HEK293 (cell line): ENCODE measurements around the gene GRK5.

Experiments
- GLIS2 ChIP-seq: fragments of 450-650 bp; formaldehyde crosslinking; IDR thresholded peaks from 2 replicates; pipeline ENCODE4 v1.5.1; 2016; ENCODE audit warnings: missing biosample characterization, missing genetic modification characterization
- KLF1 ChIP-seq: fragments of 450-650 bp; formaldehyde crosslinking; IDR thresholded peaks from 2 replicates; pipeline ENCODE4 v1.5.1; 2016; ENCODE audit warnings: missing biosample characterization, missing genetic modification characterization
- OSR2 ChIP-seq: fragments of 450-650 bp; formaldehyde crosslinking; IDR thresholded peaks from 2 replicates; pipeline ENCODE4 v1.5.1; 2016; ENCODE audit warnings: missing biosample characterization, missing genetic modification characterization
- PATZ1 ChIP-seq: fragments of 450-650 bp; formaldehyde crosslinking; IDR thresholded peaks from 2 replicates; pipeline ENCODE4 v1.5.1; 2016; ENCODE audit warnings: missing biosample characterization, missing genetic modification characterization
- REPIN1 ChIP-seq: fragments of 450-650 bp; formaldehyde crosslinking; IDR thresholded peaks from 2 replicates; pipeline ENCODE4 v1.5.1; 2017; ENCODE audit warnings: missing biosample characterization, missing genetic modification characterization, low read depth
- SCRT1 ChIP-seq: fragments of 450-650 bp; formaldehyde crosslinking; IDR thresholded peaks from 2 replicates; pipeline ENCODE4 v1.5.1; 2016; ENCODE audit warnings: missing biosample characterization, missing genetic modification characterization, borderline replicate concordance
- SP3 ChIP-seq: fragments of 450-650 bp; formaldehyde crosslinking; IDR thresholded peaks from 2 replicates; pipeline ENCODE4 v1.5.1; 2016; ENCODE audit warnings: missing biosample characterization, missing genetic modification characterization
- WT1 ChIP-seq: fragments of 450-650 bp; formaldehyde crosslinking; IDR thresholded peaks from 2 replicates; pipeline ENCODE4 v1.5.1; 2016; ENCODE audit warnings: missing biosample characterization, missing genetic modification characterization
- ZBTB21 ChIP-seq: fragments of 450-650 bp; formaldehyde crosslinking; IDR thresholded peaks from 2 replicates; pipeline ENCODE4 v1.5.1; 2017; ENCODE audit warnings: missing biosample characterization, missing genetic modification characterization
- ZFP37 ChIP-seq: fragments of 450-650 bp; formaldehyde crosslinking; IDR thresholded peaks from 2 replicates; pipeline ENCODE4 v1.5.1; 2016; ENCODE audit warnings: missing biosample characterization, missing genetic modification characterization
- ZFP69B ChIP-seq: fragments of 450-650 bp; formaldehyde crosslinking; IDR thresholded peaks from 2 replicates; pipeline ENCODE4 v1.5.1; 2016; ENCODE audit warnings: missing biosample characterization, missing genetic modification characterization
- ZNF112 ChIP-seq: fragments of 450-650 bp; formaldehyde crosslinking; IDR thresholded peaks from 2 replicates; pipeline ENCODE4 v1.5.0; 2017; ENCODE audit warnings: missing biosample characterization, missing genetic modification characterization
- ZNF16 ChIP-seq: fragments of 450-650 bp; formaldehyde crosslinking; IDR thresholded peaks from 2 replicates; pipeline ENCODE4 v1.5.1; 2016; ENCODE audit warnings: low read depth, missing biosample characterization, missing genetic modification characterization
- ZNF266 ChIP-seq: fragments of 450-650 bp; formaldehyde crosslinking; IDR thresholded peaks from 2 replicates; pipeline ENCODE4 v1.5.1; 2016; ENCODE audit warnings: missing biosample characterization, missing genetic modification characterization, low read depth
- ZNF324 ChIP-seq: fragments of 450-650 bp; formaldehyde crosslinking; IDR thresholded peaks from 2 replicates; pipeline ENCODE4 v1.5.1; 2016; ENCODE audit warnings: missing biosample characterization, missing genetic modification characterization
- ZNF335 ChIP-seq: fragments of 450-650 bp; formaldehyde crosslinking; conservative IDR thresholded peaks from 2 replicates; pipeline ENCODE4 v1.5.1; 2016; ENCODE audit warnings: missing biosample characterization, missing genetic modification characterization
- ZNF341 ChIP-seq: fragments of 450-650 bp; formaldehyde crosslinking; IDR thresholded peaks from 2 replicates; pipeline ENCODE4; 2016; ENCODE audit warnings: low read depth, missing biosample characterization, missing genetic modification characterization
- ZNF416 ChIP-seq: fragments of 450-650 bp; formaldehyde crosslinking; IDR thresholded peaks from 2 replicates; pipeline ENCODE4 v1.5.1; 2016; ENCODE audit warnings: missing biosample characterization, missing genetic modification characterization
- ZNF610 ChIP-seq: fragments of 450-650 bp; formaldehyde crosslinking; IDR thresholded peaks from 2 replicates; pipeline ENCODE4 v1.5.1; 2016; ENCODE audit warnings: missing biosample characterization, missing genetic modification characterization, borderline replicate concordance
- ZNF629 ChIP-seq: fragments of 450-650 bp; formaldehyde crosslinking; IDR thresholded peaks from 2 replicates; pipeline ENCODE4 v1.5.1; 2017; ENCODE audit warnings: missing biosample characterization, missing genetic modification characterization
- ZNF692 ChIP-seq: fragments of 450-650 bp; formaldehyde crosslinking; IDR thresholded peaks from 2 replicates; pipeline ENCODE4 v1.5.1; 2016; ENCODE audit warnings: missing biosample characterization, missing genetic modification characterization
- ZNF837 ChIP-seq: fragments of 450-650 bp; formaldehyde crosslinking; IDR thresholded peaks from 2 replicates; pipeline ENCODE4 v1.5.1; 2016; ENCODE audit warnings: missing biosample characterization, missing genetic modification characterization
- ZSCAN23 ChIP-seq: fragments of 450-650 bp; formaldehyde crosslinking; IDR thresholded peaks from 2 replicates; pipeline ENCODE4 v1.5.1; 2016; ENCODE audit warnings: missing biosample characterization, missing genetic modification characterization
- TF ChIP-seq, protein P1 (sequence below): fragments of 450-650 bp; formaldehyde crosslinking; IDR thresholded peaks from 2 replicates; pipeline ENCODE4 v1.5.1; 2016; ENCODE audit warnings: missing biosample characterization, missing genetic modification characterization
- TF ChIP-seq, protein P2 (sequence below): fragments of 450-650 bp; formaldehyde crosslinking; IDR thresholded peaks from 2 replicates; pipeline ENCODE4 v1.5.1; 2016; ENCODE audit warnings: missing biosample characterization, missing genetic modification characterization
- TF ChIP-seq, protein P3 (sequence below): fragments of 450-650 bp; formaldehyde crosslinking; IDR thresholded peaks from 2 replicates; pipeline ENCODE4 v1.5.1; 2016; ENCODE audit warnings: missing biosample characterization, missing genetic modification characterization

GRK5 gene

DNA sequence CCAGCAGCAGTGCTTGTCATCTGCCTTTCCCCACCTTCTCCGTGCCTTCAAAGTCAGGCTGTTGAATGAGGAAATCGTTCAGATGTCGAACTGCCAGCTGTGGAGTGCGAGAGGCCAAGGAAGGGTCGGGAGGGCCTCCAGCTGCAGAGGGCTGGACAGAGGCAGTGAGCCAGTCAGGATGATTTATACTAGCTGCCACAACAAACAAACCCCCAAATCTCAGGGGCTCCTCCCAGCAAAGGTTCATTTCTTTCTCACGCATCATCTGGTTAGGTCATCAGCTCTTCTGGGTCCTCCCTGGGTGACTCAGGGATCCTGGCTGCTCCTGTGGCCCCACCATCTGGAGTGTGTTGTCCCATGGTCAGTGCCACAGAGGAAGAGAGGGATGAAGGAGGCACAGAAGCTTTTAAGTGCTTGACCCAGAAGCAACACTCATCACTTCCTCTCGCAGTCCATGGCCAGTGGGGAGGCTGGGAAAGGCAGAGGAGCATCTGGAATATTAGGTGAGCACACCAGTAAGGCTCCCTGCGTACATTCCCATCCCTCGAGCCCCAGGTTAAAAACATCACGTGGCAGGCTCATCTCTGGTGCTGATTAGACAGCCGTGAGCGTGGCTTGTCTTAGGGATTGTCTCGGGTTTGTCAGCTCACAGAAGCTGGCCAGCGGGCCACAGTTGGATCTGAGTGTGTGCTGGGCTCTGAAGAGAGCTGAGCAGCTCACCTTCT, 194.5 kb downstream of the GRK5 start (continued):
- TF ChIP-seq PATZ1 (tag by site-specific recombination) (peak; percentile 68; the same call in 1 of the 2 replicates), ZNF324 (no peak), ZNF266 (no peak), ZFP69B (tag by site-specific recombination) (peak; percentile 96), ZNF610 (tag by site-specific recombination) (no peak), ZNF629 (tag by site-specific recombination) (peak; percentile 81), ZNF335 (peak; percentile 47; the same call in 1 of the 2 replicates), ZNF16 (no peak), ZSCAN23 (tag by site-specific recombination) (no peak), ZNF692 (peak; percentile 98), SCRT1 (tag by site-specific recombination) (no peak), ZNF341 (tag by site-specific recombination) (peak; percentile 35), ZNF112 (tag by site-specific recombination) (no peak), KLF1 (tag by site-specific recombination) (peak; percentile 71), SP3 (tag by site-specific recombination) (no peak), REPIN1 (tag by site-specific recombination) (no peak), WT1 (tag by site-specific recombination) (peak; percentile 84), ZNF837 (tag by site-specific recombination) (no peak), ZFP37 (tag by site-specific recombination) (0 out of 2 replicates have a peak, but pooled peaks have one; percentile 40), ZNF416 (tag by site-specific recombination) (no peak), GLIS2 (tag by site-specific recombination) (0 out of 2 replicates have a peak, but pooled peaks have one; percentile 16), OSR2 (tag by site-specific recombination) (no peak), ZBTB21 (peak; percentile 71; the same call in 1 of the 2 replicates)
- TF ChIP-seq, protein P1, sequence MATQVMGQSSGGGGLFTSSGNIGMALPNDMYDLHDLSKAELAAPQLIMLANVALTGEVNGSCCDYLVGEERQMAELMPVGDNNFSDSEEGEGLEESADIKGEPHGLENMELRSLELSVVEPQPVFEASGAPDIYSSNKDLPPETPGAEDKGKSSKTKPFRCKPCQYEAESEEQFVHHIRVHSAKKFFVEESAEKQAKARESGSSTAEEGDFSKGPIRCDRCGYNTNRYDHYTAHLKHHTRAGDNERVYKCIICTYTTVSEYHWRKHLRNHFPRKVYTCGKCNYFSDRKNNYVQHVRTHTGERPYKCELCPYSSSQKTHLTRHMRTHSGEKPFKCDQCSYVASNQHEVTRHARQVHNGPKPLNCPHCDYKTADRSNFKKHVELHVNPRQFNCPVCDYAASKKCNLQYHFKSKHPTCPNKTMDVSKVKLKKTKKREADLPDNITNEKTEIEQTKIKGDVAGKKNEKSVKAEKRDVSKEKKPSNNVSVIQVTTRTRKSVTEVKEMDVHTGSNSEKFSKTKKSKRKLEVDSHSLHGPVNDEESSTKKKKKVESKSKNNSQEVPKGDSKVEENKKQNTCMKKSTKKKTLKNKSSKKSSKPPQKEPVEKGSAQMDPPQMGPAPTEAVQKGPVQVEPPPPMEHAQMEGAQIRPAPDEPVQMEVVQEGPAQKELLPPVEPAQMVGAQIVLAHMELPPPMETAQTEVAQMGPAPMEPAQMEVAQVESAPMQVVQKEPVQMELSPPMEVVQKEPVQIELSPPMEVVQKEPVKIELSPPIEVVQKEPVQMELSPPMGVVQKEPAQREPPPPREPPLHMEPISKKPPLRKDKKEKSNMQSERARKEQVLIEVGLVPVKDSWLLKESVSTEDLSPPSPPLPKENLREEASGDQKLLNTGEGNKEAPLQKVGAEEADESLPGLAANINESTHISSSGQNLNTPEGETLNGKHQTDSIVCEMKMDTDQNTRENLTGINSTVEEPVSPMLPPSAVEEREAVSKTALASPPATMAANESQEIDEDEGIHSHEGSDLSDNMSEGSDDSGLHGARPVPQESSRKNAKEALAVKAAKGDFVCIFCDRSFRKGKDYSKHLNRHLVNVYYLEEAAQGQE (tag by site-specific recombination), result peak; percentile 67; the same call in 1 of the 2 replicates
- TF ChIP-seq, protein P2, sequence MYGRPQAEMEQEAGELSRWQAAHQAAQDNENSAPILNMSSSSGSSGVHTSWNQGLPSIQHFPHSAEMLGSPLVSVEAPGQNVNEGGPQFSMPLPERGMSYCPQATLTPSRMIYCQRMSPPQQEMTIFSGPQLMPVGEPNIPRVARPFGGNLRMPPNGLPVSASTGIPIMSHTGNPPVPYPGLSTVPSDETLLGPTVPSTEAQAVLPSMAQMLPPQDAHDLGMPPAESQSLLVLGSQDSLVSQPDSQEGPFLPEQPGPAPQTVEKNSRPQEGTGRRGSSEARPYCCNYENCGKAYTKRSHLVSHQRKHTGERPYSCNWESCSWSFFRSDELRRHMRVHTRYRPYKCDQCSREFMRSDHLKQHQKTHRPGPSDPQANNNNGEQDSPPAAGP (tag by site-specific recombination), result peak; percentile 85
- TF ChIP-seq, protein P3, sequence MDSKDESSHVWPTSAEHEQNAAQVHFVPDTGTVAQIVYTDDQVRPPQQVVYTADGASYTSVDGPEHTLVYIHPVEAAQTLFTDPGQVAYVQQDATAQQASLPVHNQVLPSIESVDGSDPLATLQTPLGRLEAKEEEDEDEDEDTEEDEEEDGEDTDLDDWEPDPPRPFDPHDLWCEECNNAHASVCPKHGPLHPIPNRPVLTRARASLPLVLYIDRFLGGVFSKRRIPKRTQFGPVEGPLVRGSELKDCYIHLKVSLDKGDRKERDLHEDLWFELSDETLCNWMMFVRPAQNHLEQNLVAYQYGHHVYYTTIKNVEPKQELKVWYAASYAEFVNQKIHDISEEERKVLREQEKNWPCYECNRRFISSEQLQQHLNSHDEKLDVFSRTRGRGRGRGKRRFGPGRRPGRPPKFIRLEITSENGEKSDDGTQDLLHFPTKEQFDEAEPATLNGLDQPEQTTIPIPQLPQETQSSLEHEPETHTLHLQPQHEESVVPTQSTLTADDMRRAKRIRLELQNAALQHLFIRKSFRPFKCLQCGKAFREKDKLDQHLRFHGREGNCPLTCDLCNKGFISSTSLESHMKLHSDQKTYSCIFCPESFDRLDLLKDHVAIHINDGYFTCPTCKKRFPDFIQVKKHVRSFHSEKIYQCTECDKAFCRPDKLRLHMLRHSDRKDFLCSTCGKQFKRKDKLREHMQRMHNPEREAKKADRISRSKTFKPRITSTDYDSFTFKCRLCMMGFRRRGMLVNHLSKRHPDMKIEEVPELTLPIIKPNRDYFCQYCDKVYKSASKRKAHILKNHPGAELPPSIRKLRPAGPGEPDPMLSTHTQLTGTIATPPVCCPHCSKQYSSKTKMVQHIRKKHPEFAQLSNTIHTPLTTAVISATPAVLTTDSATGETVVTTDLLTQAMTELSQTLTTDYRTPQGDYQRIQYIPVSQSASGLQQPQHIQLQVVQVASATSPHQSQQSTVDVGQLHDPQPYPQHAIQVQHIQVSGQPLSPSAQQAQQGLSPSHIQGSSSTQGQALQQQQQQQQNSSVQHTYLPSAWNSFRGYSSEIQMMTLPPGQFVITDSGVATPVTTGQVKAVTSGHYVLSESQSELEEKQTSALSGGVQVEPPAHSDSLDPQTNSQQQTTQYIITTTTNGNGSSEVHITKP (tag by site-specific recombination), result peak; percentile 39; the same call in 1 of the 2 replicates
